GM23338 (cell line): Measurements from ENCODE around the gene TUBA1C.

Experiments
- CREB1 ChIP-seq: fragments of 250-450 bp; sonication (Bioruptor Pico); IDR thresholded peaks from 2 replicates; pipeline ENCODE4 v1.5.0; 2020; ENCODE audit warnings: low read depth, mild to moderate bottlenecking, moderate library complexity
- EZH2 ChIP-seq: fragments of 200-600 bp; sonication (generic); IDR thresholded peaks from one replicate; pipeline ENCODE4 v1.8.0; 2017; ENCODE audit warnings: antibody characterized with exemption, mild to moderate bottlenecking, low read depth; ENCODE audit not compliant: unreplicated experiment
- EZH2phosphoT487 ChIP-seq: fragments of 200-600 bp; sonication (generic); IDR thresholded peaks from one replicate; pipeline ENCODE4 v1.8.1; 2018; ENCODE audit warnings: antibody characterized with exemption; ENCODE audit not compliant: unreplicated experiment
- POLR2AphosphoS5 ChIP-seq: IDR thresholded peaks from 2 replicates; pipeline ENCODE4 v1.6.1; 2016; ENCODE audit warnings: antibody characterized with exemption, low read depth
- REST ChIP-seq: IDR thresholded peaks from one replicate; pipeline ENCODE4 v1.6.1; 2018; ENCODE audit warnings: antibody characterized with exemption; ENCODE audit not compliant: unreplicated experiment
- TF ChIP-seq, protein P1 (sequence below), 2 experiments: fragments of 200-600 bp in 1 of 2; sonication (generic) in 1 of 2; conservative IDR thresholded peaks; 2 replicates each; pipeline versions ENCODE4 v1.5.1 to v1.6.1; 2016 to 2017; ENCODE audit warnings: antibody characterized with exemption in 2 of 2, low read depth in 2 of 2, mild to moderate bottlenecking in 2 of 2, moderate library complexity in 1 of 2

DNA sequence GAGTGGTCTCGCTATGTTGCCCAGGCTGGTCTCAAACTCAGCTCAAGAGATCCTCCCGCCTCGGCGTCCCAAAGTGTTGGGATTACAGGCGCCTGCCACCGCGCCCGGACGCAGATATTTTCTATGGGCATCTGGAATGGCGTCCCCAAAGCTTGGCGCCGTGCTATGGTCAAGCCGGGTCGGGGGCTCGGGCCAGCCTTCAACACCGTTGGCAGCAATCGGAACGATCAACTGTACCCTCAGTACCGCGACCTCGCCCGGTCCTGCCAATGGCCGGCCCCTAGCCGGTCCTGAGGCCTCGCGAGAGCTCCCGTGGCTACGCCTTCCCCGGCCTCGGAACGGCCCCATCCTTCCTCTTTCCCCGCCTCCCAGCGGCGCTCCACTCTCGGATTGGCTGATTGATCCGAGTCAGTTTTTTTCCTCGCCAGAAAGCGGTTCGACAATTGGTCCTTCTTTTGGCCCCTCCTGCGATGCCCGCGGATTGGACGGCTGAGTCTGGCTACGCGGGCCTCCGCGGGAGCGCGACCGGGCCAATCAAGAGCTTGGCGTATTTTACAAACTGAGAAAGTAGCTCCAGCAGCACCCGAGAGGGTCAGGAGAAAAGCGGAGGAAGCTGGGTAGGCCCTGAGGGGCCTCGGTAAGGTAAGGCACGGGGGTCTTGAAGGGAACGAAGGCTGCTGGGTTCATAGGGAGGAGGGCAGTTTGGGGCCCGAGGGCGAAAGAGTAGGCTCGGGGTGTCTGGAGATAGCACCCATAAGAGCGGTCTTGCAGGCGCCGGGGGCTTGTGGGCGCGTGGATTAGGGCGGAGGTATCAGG, 58.0 kb downstream of the TUBA1C start, which contains the start of gene TROAP:
- TF ChIP-seq EZH2 (no peak), CREB1 (peak; percentile 81), EZH2phosphoT487 (no peak), REST (no peak), POLR2AphosphoS5 (peak; percentile 87)
- TF ChIP-seq, protein P1, sequence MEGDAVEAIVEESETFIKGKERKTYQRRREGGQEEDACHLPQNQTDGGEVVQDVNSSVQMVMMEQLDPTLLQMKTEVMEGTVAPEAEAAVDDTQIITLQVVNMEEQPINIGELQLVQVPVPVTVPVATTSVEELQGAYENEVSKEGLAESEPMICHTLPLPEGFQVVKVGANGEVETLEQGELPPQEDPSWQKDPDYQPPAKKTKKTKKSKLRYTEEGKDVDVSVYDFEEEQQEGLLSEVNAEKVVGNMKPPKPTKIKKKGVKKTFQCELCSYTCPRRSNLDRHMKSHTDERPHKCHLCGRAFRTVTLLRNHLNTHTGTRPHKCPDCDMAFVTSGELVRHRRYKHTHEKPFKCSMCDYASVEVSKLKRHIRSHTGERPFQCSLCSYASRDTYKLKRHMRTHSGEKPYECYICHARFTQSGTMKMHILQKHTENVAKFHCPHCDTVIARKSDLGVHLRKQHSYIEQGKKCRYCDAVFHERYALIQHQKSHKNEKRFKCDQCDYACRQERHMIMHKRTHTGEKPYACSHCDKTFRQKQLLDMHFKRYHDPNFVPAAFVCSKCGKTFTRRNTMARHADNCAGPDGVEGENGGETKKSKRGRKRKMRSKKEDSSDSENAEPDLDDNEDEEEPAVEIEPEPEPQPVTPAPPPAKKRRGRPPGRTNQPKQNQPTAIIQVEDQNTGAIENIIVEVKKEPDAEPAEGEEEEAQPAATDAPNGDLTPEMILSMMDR (conservative IDR thresholded peaks at IDR 0.05; ENCODE audit: low read depth in 2 of 2) = no peak
